Measurements from ENCODE around the gene SMCR8.
"Not testable (repeated sequence)": the region's sequence is repeated elsewhere in the genome, so short reads cannot be mapped to it uniquely, and the experiment has no call there.

GRCh38 chr17:18303206-18303605, 11.9 kb upstream of the SMCR8 start:
- TF ChIP-seq, protein P1, sequence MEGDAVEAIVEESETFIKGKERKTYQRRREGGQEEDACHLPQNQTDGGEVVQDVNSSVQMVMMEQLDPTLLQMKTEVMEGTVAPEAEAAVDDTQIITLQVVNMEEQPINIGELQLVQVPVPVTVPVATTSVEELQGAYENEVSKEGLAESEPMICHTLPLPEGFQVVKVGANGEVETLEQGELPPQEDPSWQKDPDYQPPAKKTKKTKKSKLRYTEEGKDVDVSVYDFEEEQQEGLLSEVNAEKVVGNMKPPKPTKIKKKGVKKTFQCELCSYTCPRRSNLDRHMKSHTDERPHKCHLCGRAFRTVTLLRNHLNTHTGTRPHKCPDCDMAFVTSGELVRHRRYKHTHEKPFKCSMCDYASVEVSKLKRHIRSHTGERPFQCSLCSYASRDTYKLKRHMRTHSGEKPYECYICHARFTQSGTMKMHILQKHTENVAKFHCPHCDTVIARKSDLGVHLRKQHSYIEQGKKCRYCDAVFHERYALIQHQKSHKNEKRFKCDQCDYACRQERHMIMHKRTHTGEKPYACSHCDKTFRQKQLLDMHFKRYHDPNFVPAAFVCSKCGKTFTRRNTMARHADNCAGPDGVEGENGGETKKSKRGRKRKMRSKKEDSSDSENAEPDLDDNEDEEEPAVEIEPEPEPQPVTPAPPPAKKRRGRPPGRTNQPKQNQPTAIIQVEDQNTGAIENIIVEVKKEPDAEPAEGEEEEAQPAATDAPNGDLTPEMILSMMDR (IDR thresholded peaks at IDR 0.05; ENCODE audit: low read length): not testable (repeated sequence)
- not testable (repeated sequence) for TF ChIP-seq EZH2phosphoT487 (IDR thresholded peaks at IDR 0.05; ENCODE audit: low read length)

Measured in MM.1S (cell line).